GM12891 (cell line): ENCODE data around the gene KRTAP5-8.
"Not testable (repeated sequence)": the region's sequence is repeated elsewhere in the genome, so short reads cannot be mapped to it uniquely, and the experiment has no call there.

Experiments used
- PAX5 ChIP-seq: IDR thresholded peaks from 2 replicates; pipeline ENCODE4 v1.6.1; 2011; ENCODE audit warnings: low read length, moderate library complexity, mild to moderate bottlenecking; ENCODE audit not compliant: insufficient read depth, severe bottlenecking
- POLR2A ChIP-seq: IDR thresholded peaks from 2 replicates; pipeline ENCODE4 v1.6.1; 2011; ENCODE audit warnings: low read depth, low read length, control low read depth
- POLR2AphosphoS5 ChIP-seq: IDR thresholded peaks from 2 replicates; pipeline ENCODE4 v1.6.1; 2011; ENCODE audit warnings: low read depth, low read length, control low read depth
- TAF1 ChIP-seq: IDR thresholded peaks from 2 replicates; pipeline ENCODE4 v1.6.1; 2011; ENCODE audit warnings: low read depth, low read length, control low read depth

DNA sequence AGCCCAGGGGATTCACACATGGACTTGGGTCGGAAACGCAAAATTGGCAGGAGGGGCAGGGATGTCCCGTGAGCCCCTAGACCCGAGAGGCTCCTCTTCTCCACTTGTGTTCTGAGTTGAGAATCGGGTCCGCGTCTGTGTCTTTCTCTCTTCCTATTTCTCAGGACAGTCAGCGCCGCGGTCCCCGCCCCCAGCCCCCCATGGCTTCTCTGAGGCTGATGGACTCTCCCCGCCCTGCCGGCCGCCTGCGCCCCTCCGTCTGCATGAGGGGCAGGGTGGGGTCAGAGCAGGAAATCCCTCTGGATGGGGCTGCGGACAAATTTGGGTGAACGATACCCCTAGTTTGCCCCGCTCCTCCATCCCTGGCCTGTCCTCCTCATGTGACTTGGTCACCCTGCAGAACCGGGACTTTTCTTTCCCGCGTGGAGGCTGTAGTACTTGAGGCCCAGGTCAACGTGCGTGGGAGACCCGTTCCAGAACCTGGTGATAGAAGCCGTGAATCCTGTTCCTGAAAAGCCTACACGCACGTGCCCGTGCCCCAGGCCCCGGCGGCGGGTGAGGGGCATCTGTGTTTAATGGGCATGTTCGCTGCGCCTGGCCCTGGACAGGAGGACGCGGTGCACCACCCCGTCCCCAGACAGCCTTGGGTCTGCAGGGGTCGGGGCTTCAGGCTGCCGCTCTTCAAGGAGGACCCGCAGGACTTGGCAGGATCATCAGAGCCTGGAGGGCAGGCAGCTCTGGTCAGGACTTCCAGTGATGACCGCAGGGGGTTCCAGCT, 39.1 kb downstream of the KRTAP5-8 start:
- not testable (repeated sequence) for TF ChIP-seq POLR2A, TAF1, POLR2AphosphoS5, PAX5
